Psoas muscle (tissue), 8 donors: ENCODE data around the gene TAMALIN. TPM values are rescaled to one million over a fixed set of nuclear protein-coding genes. Genes with fewer than 3 reads are reported as not detected.
A peak's percentile ranks its signal among the peaks of the same experiment; 100 is the strongest.

Source experiments
- ATAC-seq, 4 donors: fragments of 200-7000 bp; cut with Tn5 transposase; one replicate each; pipeline ENCODE4 v1.9.1; 2020; ENCODE audit warnings: moderate library complexity in 3 of 4, mild to moderate bottlenecking in 2 of 4
- DNase-seq, 2 donors: peaks; one replicate each; pipeline ENCODE4 v3.0.0-alpha.2; 2020
- H3K27ac ChIP-seq: fragments of 200-600 bp; one replicate; pipeline ENCODE4 v1.8.0; 2022
- H3K27me3 ChIP-seq, 3 donors: fragments of 200-600 bp in 1 of 3; one replicate each; pipeline versions ENCODE4 v1.6.1 to v1.8.0; 2013 to 2022; ENCODE audit warnings: low read length in 2 of 3, mild to moderate bottlenecking in 2 of 3, moderate library complexity in 1 of 3; ENCODE audit not compliant: insufficient read depth in 3 of 3
- H3K36me3 ChIP-seq, 2 donors: fragments of 200-600 bp in 1 of 2; one replicate each; pipeline versions ENCODE4 v1.6.1 to v1.8.0; 2013 to 2022; ENCODE audit warnings: low read depth in 1 of 2, mild to moderate bottlenecking in 1 of 2, moderate library complexity in 1 of 2; ENCODE audit not compliant: insufficient read depth in 1 of 2
- H3K4me1 ChIP-seq: fragments of 200-600 bp; one replicate; pipeline ENCODE4 v1.8.0; 2022
- H3K4me3 ChIP-seq: fragments of 200-600 bp; one replicate; pipeline ENCODE4 v1.8.0; 2022; ENCODE audit warnings: mild to moderate bottlenecking
- H3K9me3 ChIP-seq: fragments of 200-600 bp; one replicate; pipeline ENCODE4 v1.8.0; 2022
- CTCF ChIP-seq: fragments of 200-600 bp; IDR thresholded peaks from one replicate; pipeline ENCODE4 v1.8.0; 2022; ENCODE audit warnings: antibody characterized with exemption
- WGBS, 3 donors: extraction: QIAGEN DNeasy Blood & Tissue Kit; methylation state at CpG; one replicate each; pipeline versions ENCODE4 v1.1.6 to v1.1.7; 2013; 5-methylcytosine and 5-hydroxymethylcytosine counted together
- intact Hi-C, 2 donors: fragments of 100-400 bp; cut with DNase I; formaldehyde crosslinking; loops; one replicate each; pipeline versions ENCODE4 v1.11.0 to v1.14.2; 2022
- polyA plus RNA-seq, 3 donors: library from polyadenylated mRNA; stranded (reverse); fragments of 200-250 nt; gene quantifications; one replicate each; pipeline ENCODE4 v1.2.3, GENCODE V29; 2013
- total RNA-seq, 4 donors: library from RNA; stranded (reverse); fragmentation: NEBNext Ultra II Directional in 2 of 4; extraction: Animal tissue kit (Norgen Biotek cat#: 25700) in 2 of 4; gene quantifications; one replicate each; pipeline versions ENCODE4 v1.2.1 to v1.2.4, GENCODE V29; 2021 to 2023
- donor health status: healthy with polysubstance abuse.
- donor health status: DM: no; HTN: no; CAD: no; lungs with moderate emphysema.
- donor health status: Bipolar disorder and iron deficiency.
- donor health status: healthy.
- donor health status: DM: yes; HTN: yes; CAD: no.
- donor health status: DM: no; HTN: no; CAD: no.
- donor health status: DM: no; HTN: no; CAD: no.
- donor health status: DM: yes; HTN: yes; CAD: no.

TAMALIN gene
- total and polyA plus RNA-seq, 7 donors: 5.5 to 12.8 (median 9.6) TPM

- H3K4me1 ChIP-seq: no peaks in the 10 kb centered on the region
- TF ChIP-seq CTCF: no peak
- no peaks in the 10 kb centered on the region for H3K9me3 ChIP-seq
- ATAC-seq (no peak), DNase-seq (no peak)
- WGBS, 3 donors: 72 to 88% (median 80%) methylated on average over 4 of the region's 4 CpGs
- no peak overlapping the region for H3K4me3 ChIP-seq
- intact Hi-C loops: no loop called here
- peaks cover 0 to 1% (median 0%) of the 10 kb centered on the region in 3 donors for H3K27me3 ChIP-seq
- peaks cover 0 to 9% of the 10 kb centered on the region in 2 donors for H3K36me3 ChIP-seq
- no peak overlapping the region for H3K27ac ChIP-seq
Measured at GRCh38 chr12:52018433-52019112, 11.8 kb downstream of the TAMALIN start.

- WGBS, 3 donors: 76 to 81% (median 77%) methylated on average over 13 of the region's 13 CpGs
- Histone ChIP-seq H3K9me3 (no peaks in the 10 kb centered on the region), H3K36me3 (peaks cover 0 to 3% of the 10 kb centered on the region in 2 donors), H3K4me1 (peaks cover 3% of the 10 kb centered on the region), H3K4me3 (no peak overlapping the region), H3K27me3 (no peaks in the 10 kb centered on the region), H3K27ac (no peak overlapping the region)
- intact Hi-C loops: no loop called here
- no peak for TF ChIP-seq CTCF
- DNase-seq: no peak
- no peak for ATAC-seq
Measured at GRCh38 chr12:52019113-52019770, 12.5 kb downstream of the TAMALIN start.

- H3K27ac ChIP-seq: no peak overlapping the region
- no peaks in the 10 kb centered on the region for H3K27me3 ChIP-seq
- H3K4me3 ChIP-seq: no peak overlapping the region
- intact Hi-C loops: no loop called here
- 44 to 53% (median 49%) methylated on average over 8 to 9 of the region's 9 CpGs for WGBS, 3 donors
- no peaks in the 10 kb centered on the region for H3K9me3 ChIP-seq
- no peak for ATAC-seq
- TF ChIP-seq CTCF: peak; percentile 56
- no peaks in the 10 kb centered on the region for H3K36me3 ChIP-seq
- H3K4me1 ChIP-seq: peaks cover 11% of the 10 kb centered on the region
- no peak for DNase-seq
Measured at GRCh38 chr12:52020539-52021336, 14.0 kb downstream of the TAMALIN start.

DNA sequence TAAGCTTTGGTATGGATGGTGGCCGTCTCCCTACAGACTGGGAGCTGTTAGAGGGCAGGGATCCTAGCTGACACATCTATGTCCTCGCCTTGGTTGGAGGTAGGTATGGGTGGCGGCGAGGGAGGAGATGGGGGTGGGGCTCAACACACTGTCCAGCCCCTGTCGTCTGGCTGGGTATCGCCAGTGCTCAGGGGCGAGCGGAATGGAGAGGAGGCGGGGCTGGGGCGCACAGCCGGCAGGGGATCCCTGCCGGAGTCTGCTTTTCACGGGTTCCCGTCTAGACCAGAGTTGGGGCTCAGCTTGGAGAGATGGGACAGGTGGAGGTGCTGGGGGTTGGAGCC, 16.1 kb downstream of the TAMALIN start:
- H3K4me1 ChIP-seq: peaks cover 30% of the 10 kb centered on the region
- intact Hi-C loops: loop anchor here in 1 of 2 donors (1.0 kb wide), 1 partner anchor 18 kb away; no protein-coding TSS in a partner anchor
- H3K4me3 ChIP-seq: peak overlapping the region; percentile 61
- H3K36me3 ChIP-seq: no peaks in the 10 kb centered on the region
- H3K27me3 ChIP-seq: no peaks in the 10 kb centered on the region
- TF ChIP-seq CTCF: no peak
- DNase-seq (no peak), ATAC-seq (no peak)
- H3K9me3 ChIP-seq: no peaks in the 10 kb centered on the region
- H3K27ac ChIP-seq: no peak overlapping the region
- WGBS, 3 donors: 24 to 33% (median 27%) methylated on average over 14 of the region's 14 CpGs
